Stomach (tissue), 4 donors: ENCODE results near the gene LSM7.

Experiments used
- CTCF ChIP-seq, 7 experiments: fragments of 450-650 bp in 4 of 7; fragments of 200-600 bp in 3 of 7; sonication (generic) in 3 of 7; IDR thresholded peaks; one replicate each; pipeline ENCODE4 v1.5.1; 2016 to 2019; ENCODE audit warnings: antibody characterized with exemption in 7 of 7, control low read depth in 2 of 7, mild to moderate bottlenecking in 1 of 7
- EP300 ChIP-seq: sonication (generic); formaldehyde crosslinking; IDR thresholded peaks from one replicate; pipeline ENCODE4 v1.6.1; 2017; ENCODE audit warnings: antibody characterized with exemption
- POLR2A ChIP-seq, 4 donors: fragments of 450-650 bp; IDR thresholded peaks; one replicate each; pipeline ENCODE4 v1.6.1; 2016; ENCODE audit warnings: antibody characterized with exemption in 4 of 4, control low read depth in 2 of 4, mild to moderate bottlenecking in 1 of 4, moderate library complexity in 1 of 4
- POLR2AphosphoS5 ChIP-seq, 3 donors: sonication (generic); formaldehyde crosslinking; IDR thresholded peaks; one replicate each; pipeline ENCODE4 v1.6.1; 2016; ENCODE audit warnings: antibody characterized with exemption in 3 of 3

GRCh38 chr19:2282862-2283237 lies 45.5 kb downstream of the LSM7 start:
- TF ChIP-seq CTCF (IDR thresholded peaks at IDR 0.05) = no peak
- TF ChIP-seq POLR2A (IDR thresholded peaks at IDR 0.05) = no peak
- no peak for TF ChIP-seq POLR2AphosphoS5 (IDR thresholded peaks at IDR 0.05)
- no peak for TF ChIP-seq EP300
